Stomach smooth muscle (tissue), 2 donors: ENCODE measurements around the gene PTCRA.
"Not testable (repeated sequence)": the region's sequence is repeated elsewhere in the genome, so short reads cannot be mapped to it uniquely, and the experiment has no call there.

Experiments used
- H3K27ac ChIP-seq: one replicate; pipeline ENCODE4 v1.7.0; 2013; ENCODE audit warnings: mild to moderate bottlenecking, low read length, inconsistent platforms
- H3K27me3 ChIP-seq, 2 donors: one replicate each; pipeline ENCODE4 v1.7.0; 2013; ENCODE audit warnings: low read length in 2 of 2; ENCODE audit not compliant: insufficient read depth in 2 of 2, control insufficient read depth in 1 of 2
- H3K36me3 ChIP-seq, 2 donors: one replicate each; pipeline ENCODE4 v1.7.0; 2013; ENCODE audit warnings: low read length in 2 of 2; ENCODE audit not compliant: control insufficient read depth in 2 of 2, insufficient read depth in 2 of 2
- H3K4me1 ChIP-seq: one replicate; pipeline ENCODE4 v1.7.0; 2013; ENCODE audit warnings: low read length; ENCODE audit not compliant: control insufficient read depth, insufficient read depth
- H3K4me3 ChIP-seq, 2 donors: one replicate each; pipeline ENCODE4 v1.7.0; 2013; ENCODE audit warnings: low read length in 2 of 2
- H3K9ac ChIP-seq, 2 donors: one replicate each; pipeline ENCODE4 v1.7.0; 2013; ENCODE audit warnings: low read length in 2 of 2, mild to moderate bottlenecking in 1 of 2
- H3K9me3 ChIP-seq, 2 donors: one replicate each; pipeline ENCODE4 v1.7.0; 2013; ENCODE audit warnings: low read length in 2 of 2; ENCODE audit not compliant: control insufficient read depth in 2 of 2
- donor health status: healthy.
- donor health status: Pancreatic carcinoma.

Gene PTCRA

DNA sequence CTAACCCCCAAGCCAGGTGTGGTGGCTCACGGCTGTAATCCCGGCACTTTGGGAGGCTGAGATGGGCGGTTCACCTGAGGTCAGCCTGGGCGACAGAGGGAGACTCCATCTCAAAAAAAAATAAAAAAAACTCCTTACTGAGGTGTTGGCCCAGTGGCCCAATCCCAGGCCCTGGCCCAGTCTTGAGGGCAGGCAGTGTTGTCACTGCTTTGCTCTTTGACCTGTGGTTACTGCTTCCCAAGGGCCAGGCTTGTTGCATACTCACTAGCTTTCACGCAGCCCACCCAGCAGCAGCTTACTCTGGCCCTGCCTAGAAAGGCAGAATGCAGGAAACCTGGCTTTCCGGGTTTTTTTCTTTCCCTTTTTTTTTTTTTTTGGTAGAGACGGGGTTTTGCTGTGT lies 26.6 kb downstream of the PTCRA start:
- Histone ChIP-seq H3K9ac (no peak overlapping the region), H3K27ac (no peak overlapping the region)

GRCh38 chr6:42947950-42948349 lies 32.1 kb downstream of the PTCRA start:
- H3K27me3 ChIP-seq: no peaks in the 10 kb centered on the region
- no peaks in the 10 kb centered on the region for H3K9me3 ChIP-seq
- H3K9ac ChIP-seq: no peak overlapping the region
- H3K36me3 ChIP-seq: peaks cover 0 to 4% of the 10 kb centered on the region in 2 donors
- H3K27ac ChIP-seq: no peak overlapping the region
- no peak overlapping the region for H3K4me3 ChIP-seq
- no peaks in the 10 kb centered on the region for H3K4me1 ChIP-seq

More for the DNA sequence above, 26.6 kb downstream of the PTCRA start:
- Histone ChIP-seq H3K36me3 (peaks cover 25 to 31% of the 10 kb centered on the region in 2 donors), H3K27me3 (no peaks in the 10 kb centered on the region), H3K9me3 (no peaks in the 10 kb centered on the region), H3K4me1 (no peaks in the 10 kb centered on the region), H3K4me3 (no peak overlapping the region)

GRCh38 chr6:42952389-42952788 lies 36.5 kb downstream of the PTCRA start:
- Histone ChIP-seq H3K4me1 (no peaks in the 10 kb centered on the region), H3K4me3 (no peak overlapping the region), H3K36me3 (no peaks in the 10 kb centered on the region), H3K9ac (no peak overlapping the region), H3K27ac (no peak overlapping the region), H3K9me3 (no peaks in the 10 kb centered on the region), H3K27me3 (no peaks in the 10 kb centered on the region)

DNA sequence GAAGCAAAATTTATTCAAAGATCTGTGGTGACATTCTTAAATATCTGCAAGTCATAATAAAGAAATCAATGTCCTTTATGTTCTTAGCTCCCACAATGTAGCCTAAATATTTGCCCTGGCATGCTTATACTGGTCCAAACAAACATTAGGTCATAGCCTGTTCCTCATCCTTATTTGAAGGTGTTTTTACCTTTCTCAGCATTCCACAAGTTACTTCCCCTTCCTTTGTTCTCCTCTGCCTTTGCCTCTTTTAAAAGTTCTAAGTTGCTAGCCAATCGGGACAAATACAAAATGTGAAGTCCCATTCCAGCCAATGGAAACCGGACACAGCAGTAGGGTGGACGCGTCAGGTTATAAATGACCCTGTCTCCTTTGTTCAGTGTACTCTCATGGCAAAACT lies 38.6 kb downstream of the PTCRA start:
- not testable (repeated sequence) for H3K27me3 ChIP-seq, H3K4me1 ChIP-seq, H3K4me3 ChIP-seq, H3K36me3 ChIP-seq, H3K27ac ChIP-seq, H3K9me3 ChIP-seq, H3K9ac ChIP-seq

DNA sequence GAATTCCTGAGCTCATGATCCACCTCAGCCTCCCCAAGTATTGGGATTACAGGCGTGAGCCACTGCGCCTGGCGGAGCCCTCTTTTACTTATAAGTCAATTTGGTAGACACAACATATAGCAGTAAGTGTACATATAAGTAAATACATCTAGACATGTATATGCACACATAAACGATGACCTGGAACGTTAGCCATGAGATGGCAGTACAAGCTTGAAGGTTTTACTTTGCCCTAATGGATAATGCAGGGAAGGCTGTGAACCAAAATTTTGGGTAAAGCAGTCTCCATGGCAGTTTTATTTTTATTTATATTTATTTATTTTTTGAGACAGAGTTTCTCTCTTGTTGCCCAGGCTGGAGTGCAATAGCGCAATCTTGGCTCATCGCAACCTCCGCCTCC lies 42.3 kb downstream of the PTCRA start:
- Histone ChIP-seq H3K27ac (no peak overlapping the region), H3K36me3 (peaks cover 0 to 3% of the 10 kb centered on the region in 2 donors), H3K27me3 (no peaks in the 10 kb centered on the region), H3K4me1 (peaks cover 13% of the 10 kb centered on the region), H3K4me3 (no peak overlapping the region), H3K9me3 (no peaks in the 10 kb centered on the region), H3K9ac (no peak overlapping the region)

DNA sequence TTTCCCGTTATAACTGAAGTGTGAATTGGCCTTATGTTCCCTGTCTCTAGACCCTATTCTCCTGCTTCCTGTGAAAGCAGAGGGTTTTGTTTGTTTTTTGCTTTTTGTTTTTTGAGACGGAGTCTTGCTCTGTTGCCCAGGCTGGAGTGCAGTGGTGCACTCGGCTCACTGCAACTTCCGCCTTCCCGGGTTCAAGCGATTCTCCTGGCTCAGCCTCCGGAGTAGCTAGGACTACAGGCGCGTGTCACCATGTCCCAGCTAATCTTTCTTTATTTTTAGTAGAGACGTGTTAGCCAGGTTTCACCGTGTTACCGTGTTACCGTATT lies 44.0 kb downstream of the PTCRA start:
- Histone ChIP-seq H3K4me3 (peak overlapping the region; percentile 62 to 76), H3K4me1 (peaks cover 16% of the 10 kb centered on the region), H3K9me3 (no peaks in the 10 kb centered on the region), H3K36me3 (peaks cover 5 to 8% of the 10 kb centered on the region in 2 donors), H3K27me3 (no peaks in the 10 kb centered on the region), H3K9ac (no peak overlapping the region), H3K27ac (no peak overlapping the region)

GRCh38 chr6:42960243-42961019 lies 44.6 kb downstream of the PTCRA start, which contains the start of gene GNMT:
Gene GNMT, plus strand, starts transcription at chr6:42960754. Its CDS starts 14 bp downstream, at chr6:42960768.
- H3K4me3 ChIP-seq: peak within 1 kb of the TSS; percentile 62 to 76
- H3K9me3 ChIP-seq: no peaks in the 10 kb centered on the region
- peaks cover 6 to 12% of the 10 kb centered on the region in 2 donors for H3K36me3 ChIP-seq
- H3K27me3 ChIP-seq: no peaks in the 10 kb centered on the region
- no peak within 1 kb of the TSS for H3K27ac ChIP-seq
- peak within 1 kb of the TSS in 1 of 2 donors; percentile 53 for H3K9ac ChIP-seq
- peaks cover 16% of the 10 kb centered on the region for H3K4me1 ChIP-seq

DNA sequence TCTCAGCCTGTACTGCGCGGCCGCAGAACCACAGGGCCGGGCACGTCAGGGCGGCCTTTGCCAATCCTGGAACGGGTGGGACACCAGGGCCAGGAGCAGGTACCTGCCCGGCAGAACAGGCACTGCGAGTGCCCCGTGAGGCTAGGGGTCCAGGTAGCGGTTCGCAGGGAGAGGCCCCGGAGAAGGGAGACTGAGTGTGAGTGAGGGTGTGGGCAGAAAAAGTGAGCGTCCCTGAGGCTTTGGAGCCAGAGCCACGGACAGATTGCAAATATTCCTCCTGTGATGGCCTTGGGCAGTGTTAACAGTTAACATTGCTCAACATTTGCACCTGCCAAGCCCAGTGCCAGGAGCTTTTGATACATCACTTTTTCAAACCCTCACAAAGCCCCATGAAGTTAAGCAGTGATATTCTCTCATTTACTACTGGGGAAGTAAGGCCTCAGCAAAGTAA lies 45.2 kb downstream of the PTCRA start:
- peaks cover 16% of the 10 kb centered on the region for H3K4me1 ChIP-seq
- H3K27ac ChIP-seq: no peak overlapping the region
- H3K27me3 ChIP-seq: no peaks in the 10 kb centered on the region
- no peaks in the 10 kb centered on the region for H3K9me3 ChIP-seq
- H3K36me3 ChIP-seq: peaks cover 10 to 13% of the 10 kb centered on the region in 2 donors
- H3K4me3 ChIP-seq: peak overlapping the region; percentile 62 to 76
- no peak overlapping the region for H3K9ac ChIP-seq

DNA sequence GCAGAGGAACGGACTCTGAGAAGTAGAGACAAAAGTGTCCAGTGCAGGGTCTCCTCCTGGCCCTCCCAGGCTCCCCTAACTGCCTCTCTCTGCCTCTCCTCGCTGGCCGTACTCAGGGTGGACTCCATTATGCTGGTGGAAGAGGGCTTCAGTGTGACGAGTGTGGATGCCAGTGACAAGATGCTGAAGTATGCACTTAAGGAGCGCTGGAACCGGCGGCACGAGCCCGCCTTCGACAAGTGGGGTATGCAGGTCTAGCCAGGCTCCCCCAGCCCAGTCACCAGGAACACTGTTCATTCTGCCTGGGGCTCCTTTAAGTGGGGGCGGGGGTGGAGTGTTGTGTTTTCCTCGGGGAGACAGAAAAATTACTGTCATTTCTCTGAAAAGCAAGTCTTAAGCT lies 46.2 kb downstream of the PTCRA start:
- no peak overlapping the region for H3K4me3 ChIP-seq
- no peaks in the 10 kb centered on the region for H3K9me3 ChIP-seq
- H3K9ac ChIP-seq: no peak overlapping the region
- H3K27me3 ChIP-seq: no peaks in the 10 kb centered on the region
- H3K27ac ChIP-seq: no peak overlapping the region
- H3K4me1 ChIP-seq: peaks cover 16% of the 10 kb centered on the region
- peaks cover 11 to 20% of the 10 kb centered on the region in 2 donors for H3K36me3 ChIP-seq

- H3K9ac ChIP-seq: no peak overlapping the region
- H3K4me3 ChIP-seq: no peak overlapping the region
- H3K36me3 ChIP-seq: peaks cover 15 to 25% of the 10 kb centered on the region in 2 donors
Measured at GRCh38 chr6:42962502-42963178, 46.8 kb downstream of the PTCRA start.

More at GRCh38 chr6:42962502-42963178, 46.8 kb downstream of the PTCRA start:
- Histone ChIP-seq H3K27me3 (no peaks in the 10 kb centered on the region), H3K27ac (no peak overlapping the region), H3K4me1 (peaks cover 16% of the 10 kb centered on the region), H3K9me3 (no peaks in the 10 kb centered on the region)
